ENCODE measurements around the gene MYCBP2.

DNA sequence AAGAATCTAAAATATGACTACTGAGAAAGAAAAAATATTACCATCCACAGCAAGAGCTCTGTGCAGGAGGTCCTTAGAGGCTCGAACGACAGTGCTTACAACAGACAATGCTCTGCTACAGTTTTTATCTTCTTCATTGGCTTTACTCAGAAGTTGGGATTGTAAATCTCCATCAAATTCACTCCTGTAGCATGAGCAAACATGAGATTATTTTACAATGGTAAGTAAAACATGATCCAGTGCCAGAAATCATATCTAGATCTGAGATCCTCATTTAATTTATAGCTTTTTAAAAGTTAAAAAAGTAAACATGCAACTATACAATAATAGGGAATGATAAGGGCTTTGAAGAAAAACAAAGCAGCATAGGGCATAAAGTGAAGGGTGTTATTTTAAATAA, 155.4 kb downstream of the MYCBP2 start:
- no peak for TF ChIP-seq CTCF (conservative IDR thresholded peaks at IDR 0.05; ENCODE audit: low read depth, low read length)
- no peak for TF ChIP-seq EZH2 (IDR thresholded peaks at IDR 0.05; ENCODE audit: borderline replicate concordance, low read depth, low read length, poor library complexity, severe bottlenecking)
